ENCODE results near the gene TGFBRAP1. TPM values are rescaled to one million over a fixed set of nuclear protein-coding genes. Genes with fewer than 3 reads are reported as not detected.

TGFBRAP1 gene
- total and polyA plus RNA-seq, 9 of the 15 experiments (the other 6 are each of a cell fraction or from before 2014, with no cell fraction given) = 3.7 to 18.0 (median 11.0) TPM

DNA sequence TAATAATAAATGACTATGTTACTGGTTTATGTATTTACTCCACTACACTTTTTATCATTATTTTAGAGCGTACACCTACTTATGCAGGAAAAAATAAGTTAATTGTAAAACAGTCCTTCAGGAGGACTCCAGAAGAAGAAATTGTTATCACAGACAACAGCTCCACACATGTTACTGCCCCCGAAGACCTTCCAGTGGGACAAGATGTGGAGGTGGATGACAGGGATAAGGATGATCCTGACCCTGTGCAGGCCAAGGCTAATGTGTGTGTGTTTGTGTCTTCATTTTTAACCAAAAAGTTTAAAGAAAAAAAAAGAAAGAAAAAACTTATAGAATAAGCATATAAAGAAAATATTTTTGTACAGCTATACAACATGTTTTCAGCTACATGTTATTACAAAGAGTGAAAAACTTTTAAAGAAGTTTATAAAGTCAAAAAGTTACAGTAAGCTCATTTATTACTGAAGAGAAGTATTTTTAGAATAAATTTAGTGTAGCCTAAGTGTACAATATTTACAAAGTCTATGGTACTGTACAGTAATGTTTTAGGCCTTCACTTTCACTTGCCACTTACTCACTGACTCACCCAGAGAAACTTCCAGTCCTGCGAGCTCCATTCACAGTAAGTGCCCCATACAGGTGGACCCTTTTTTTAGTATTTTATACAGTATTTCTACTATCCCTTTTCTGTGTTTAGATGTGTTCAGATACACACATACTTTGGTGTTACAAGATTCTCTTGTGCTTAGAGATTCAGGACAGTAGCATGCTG is 7.5 kb downstream of the TGFBRAP1 start:
- H3K4me3 ChIP-seq = no peak overlapping the region
- H3K27ac ChIP-seq (ENCODE audit: extremely low read depth, low read depth, low read length) = no peak overlapping the region
- FAIRE-seq (no peak), ATAC-seq (peak; percentile 13; the same call in 1 of the 3 replicates), DNase-seq (ENCODE audit: extremely low read depth in 1 of 4, low spot score in 3 of 4) (no peak)
- no peak overlapping the region for H3K9ac ChIP-seq (ENCODE audit: insufficient read depth in 1 of 2, low read depth in 2 of 2, low read length in 2 of 2)
- BruUV-seq (replicated peaks) = no TSS peak
- in situ Hi-C loops (cut with MboI) = no loop called here
- ChIA-PET CTCF (ENCODE audit: low intra/inter-chr PET ratio) (no interaction called here), POLR2A (interaction anchor here (0.5 to 1.2 kb wide), 4 partner anchors 8 to 13 kb away, joined by 3 to 7 read pairs (median 4); no protein-coding TSS in a partner anchor)
- H3K9me3 ChIP-seq (replicated peaks; ENCODE audit: control insufficient read depth, insufficient read depth, low read depth, low read length) = no peaks in the 10 kb centered on the region
- H3K4me2 ChIP-seq (ENCODE audit: insufficient read depth, low read length) = no peak overlapping the region; the same call in 1 of the 2 replicates
- TF ChIP-seq TCF3 (CRISPR knock-in tag; IDR thresholded peaks at IDR 0.05) = 0 out of 2 replicates have a peak, but pooled peaks have one; percentile 51
- 0 out of 2 replicates have a peak, but pooled peaks have one; percentile 17 for TF ChIP-seq ARID1B (IDR thresholded peaks at IDR 0.05)
- no peak for TF ChIP-seq SMAD3 (CRISPR knock-in tag; conservative IDR thresholded peaks at IDR 0.05)
- peak; percentile 69 for TF ChIP-seq CBFA2T3 (IDR thresholded peaks at IDR 0.05)
- 64% methylated on average over 3 of the region's 3 CpGs for WGBS (ENCODE audit: insufficient coverage, low coverage, missing lambda C conversion rate)
- H2AFZ ChIP-seq (ENCODE audit: low read depth, low read length) = no peak overlapping the region
- no peaks in the 10 kb centered on the region for H3K27me3 ChIP-seq (ENCODE audit: control insufficient read depth in 2 of 2, insufficient read depth in 2 of 2, low read length in 2 of 2)
- intact Hi-C loops (cut with micrococcal nuclease) = no loop called here
- peaks cover 3% of the 10 kb centered on the region for H3K9me1 ChIP-seq (ENCODE audit: control insufficient read depth, insufficient read depth, low read length)
- peaks cover 83% of the 10 kb centered on the region for H3K79me2 ChIP-seq (ENCODE audit: control insufficient read depth, insufficient read depth, low read length)
- 0 out of 2 replicates have a peak, but pooled peaks cover 7% of the 10 kb centered on the region for H4K20me1 ChIP-seq (replicated peaks; ENCODE audit: control insufficient read depth, insufficient read depth, low read length)
- H3K36me3 ChIP-seq (ENCODE audit: control insufficient read depth, insufficient read depth, low read length) = peaks cover 26% of the 10 kb centered on the region; the same call in 2 of the 3 replicates
- H3K4me1 ChIP-seq (replicated peaks in 1 of 2; ENCODE audit: control insufficient read depth in 2 of 2, insufficient read depth in 2 of 2, low read length in 2 of 2) = peaks cover 0 to 15% of the 10 kb centered on the region in 2 experiments; a peak in 3 of 5 replicates
